WTC11 (cell line): ENCODE results near the gene NPSR1. TPM values are rescaled to one million over a fixed set of nuclear protein-coding genes. Genes with fewer than 3 reads are reported as not detected.

Experiments used
- ATAC-seq: fragments of 200-7000 bp; cut with Tn5 transposase; 2 replicates; pipeline ENCODE4 v1.10.0; 2021; ENCODE audit warnings: mild to moderate bottlenecking, moderate library complexity
- CTCF ChIA-PET: fragments of 300-600 bp; sonication (Branson Sonifier 250); formaldehyde crosslinking; loops from one replicate; lab custom pipeline; 2021; ENCODE audit warnings: antibody characterized with exemption; lab: Charles Lee
- POLR2A ChIA-PET: fragments of 350-600 bp; sonication (Branson Sonifier 250); formaldehyde crosslinking; loops from one replicate; lab custom pipeline; 2021; ENCODE audit warnings: antibody characterized with exemption; lab: Charles Lee
- DNase-seq: peaks from one replicate; pipeline ENCODE4 v3.0.0; 2021; ENCODE audit warnings: low spot score
- H3K27ac Mint-ChIP-seq: 2 replicates; pipeline ENCODE4 v1.8.0; 2021; ENCODE audit warnings: mixed read lengths
- H3K27me3 Mint-ChIP-seq: 2 replicates; pipeline ENCODE4 v1.8.0; 2021; ENCODE audit warnings: low read depth, mild to moderate bottlenecking, moderate library complexity, mixed read lengths
- H3K36me3 Mint-ChIP-seq: 2 replicates; pipeline ENCODE4 v1.8.0; 2021; ENCODE audit warnings: mixed read lengths
- H3K4me1 Mint-ChIP-seq: 2 replicates; pipeline ENCODE4 v1.8.0; 2022; ENCODE audit warnings: mixed read lengths
- H3K4me3 Mint-ChIP-seq: 2 replicates; pipeline ENCODE4 v1.8.0; 2021; ENCODE audit warnings: mild to moderate bottlenecking, moderate library complexity, mixed read lengths
- H3K9me3 Mint-ChIP-seq: 2 replicates; pipeline ENCODE4 v1.8.0; 2021; ENCODE audit warnings: mixed read lengths
- CREB1 ChIP-seq: sonication (generic); formaldehyde crosslinking; IDR thresholded peaks from 2 replicates; pipeline ENCODE4 v1.8.0; 2023; ENCODE audit warnings: mild to moderate bottlenecking, missing genetic modification reagents
- ELF4 ChIP-seq: sonication (generic); formaldehyde crosslinking; IDR thresholded peaks from 2 replicates; pipeline ENCODE4 v1.8.1; 2022; ENCODE audit warnings: low read depth, mild to moderate bottlenecking, moderate library complexity, missing genetic modification reagents
- ESRRA ChIP-seq: sonication (generic); formaldehyde crosslinking; IDR thresholded peaks from 2 replicates; pipeline ENCODE4 v1.8.1; 2022; ENCODE audit warnings: mild to moderate bottlenecking, missing genetic modification reagents, borderline replicate concordance
- IRF2 ChIP-seq: sonication (generic); formaldehyde crosslinking; IDR thresholded peaks from 2 replicates; pipeline ENCODE4 v1.8.0; 2022; ENCODE audit warnings: low read depth, missing genetic modification reagents, borderline replicate concordance
- OVOL2 ChIP-seq: fragments of 250-450 bp; sonication (Bioruptor Pico); IDR thresholded peaks from 2 replicates; pipeline ENCODE4 v1.9.0; 2021; ENCODE audit warnings: mild to moderate bottlenecking, borderline replicate concordance
- RORB ChIP-seq: fragments of 250-450 bp; sonication (Bioruptor Pico); IDR thresholded peaks from 2 replicates; pipeline ENCODE4 v1.9.0; 2021; ENCODE audit warnings: mild to moderate bottlenecking
- SOX15 ChIP-seq: fragments of 250-450 bp; sonication (Bioruptor Pico); IDR thresholded peaks from 2 replicates; pipeline ENCODE4 v1.9.0; 2021; ENCODE audit warnings: mild to moderate bottlenecking
- ZNF423 ChIP-seq: fragments of 250-450 bp; sonication (Bioruptor Pico); IDR thresholded peaks from 2 replicates; pipeline ENCODE4 v2.1.2; 2022; ENCODE audit warnings: mild to moderate bottlenecking, moderate library complexity
- total RNA-seq: library from RNA; stranded (reverse); gene quantifications from 3 replicates; pipeline ENCODE4 v1.2.3, GENCODE V29; 2021
- TF ChIP-seq, protein P1 (sequence below): sonication (generic); formaldehyde crosslinking; IDR thresholded peaks from 2 replicates; pipeline ENCODE4 v1.8.0; 2022; ENCODE audit warnings: missing genetic modification reagents
- TF ChIP-seq, protein P2 (sequence below): sonication (generic); formaldehyde crosslinking; IDR thresholded peaks from 2 replicates; pipeline ENCODE4 v1.8.0; 2023; ENCODE audit warnings: missing genetic modification reagents, mild to moderate bottlenecking, borderline replicate concordance
- TF ChIP-seq, protein P3 (sequence below): sonication (generic); formaldehyde crosslinking; IDR thresholded peaks from 2 replicates; pipeline ENCODE4 v1.8.0; 2022; ENCODE audit warnings: mild to moderate bottlenecking, missing genetic modification reagents
- TF ChIP-seq, protein P4 (sequence below): sonication (generic); formaldehyde crosslinking; IDR thresholded peaks from 2 replicates; pipeline ENCODE4 v1.8.1; 2022; ENCODE audit warnings: low read depth, missing genetic modification reagents, borderline replicate concordance
- TF ChIP-seq, protein P5 (sequence below): fragments of 250-450 bp; sonication (Bioruptor Pico); IDR thresholded peaks from 2 replicates; pipeline ENCODE4 v1.9.0; 2021; ENCODE audit warnings: mild to moderate bottlenecking

The NPSR1 gene
- total RNA-seq, 1 experiment from 2014 or later, result not detected

DNA sequence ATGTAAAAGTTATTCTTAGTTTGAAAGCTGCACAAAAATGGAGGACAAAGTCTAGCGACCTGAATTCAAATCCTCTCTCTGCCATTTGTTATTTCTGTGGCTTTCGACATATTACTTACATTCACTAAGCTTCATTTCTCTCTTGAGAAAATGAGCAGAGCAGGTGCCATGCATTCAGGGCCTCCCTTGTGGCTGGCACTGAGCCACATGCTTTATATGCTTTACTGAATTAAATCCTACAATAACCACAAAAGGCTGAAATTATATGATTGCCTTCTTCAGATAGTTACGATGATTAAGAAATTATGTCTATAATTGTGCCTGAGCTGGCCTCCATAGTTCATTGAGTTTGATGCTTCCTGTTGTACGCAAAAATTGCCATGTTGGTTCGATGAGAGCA, 98.7 kb downstream of the NPSR1 start:
- TF ChIP-seq IRF2 (CRISPR knock-in tag) (no peak), SOX15 (CRISPR knock-in tag) (no peak), ESRRA (no peak), RORB (CRISPR knock-in tag) (no peak), OVOL2 (CRISPR knock-in tag) (no peak), ZNF423 (CRISPR knock-in tag) (no peak), CREB1 (no peak), ELF4 (CRISPR knock-in tag) (no peak)
- TF ChIP-seq, protein P1, sequence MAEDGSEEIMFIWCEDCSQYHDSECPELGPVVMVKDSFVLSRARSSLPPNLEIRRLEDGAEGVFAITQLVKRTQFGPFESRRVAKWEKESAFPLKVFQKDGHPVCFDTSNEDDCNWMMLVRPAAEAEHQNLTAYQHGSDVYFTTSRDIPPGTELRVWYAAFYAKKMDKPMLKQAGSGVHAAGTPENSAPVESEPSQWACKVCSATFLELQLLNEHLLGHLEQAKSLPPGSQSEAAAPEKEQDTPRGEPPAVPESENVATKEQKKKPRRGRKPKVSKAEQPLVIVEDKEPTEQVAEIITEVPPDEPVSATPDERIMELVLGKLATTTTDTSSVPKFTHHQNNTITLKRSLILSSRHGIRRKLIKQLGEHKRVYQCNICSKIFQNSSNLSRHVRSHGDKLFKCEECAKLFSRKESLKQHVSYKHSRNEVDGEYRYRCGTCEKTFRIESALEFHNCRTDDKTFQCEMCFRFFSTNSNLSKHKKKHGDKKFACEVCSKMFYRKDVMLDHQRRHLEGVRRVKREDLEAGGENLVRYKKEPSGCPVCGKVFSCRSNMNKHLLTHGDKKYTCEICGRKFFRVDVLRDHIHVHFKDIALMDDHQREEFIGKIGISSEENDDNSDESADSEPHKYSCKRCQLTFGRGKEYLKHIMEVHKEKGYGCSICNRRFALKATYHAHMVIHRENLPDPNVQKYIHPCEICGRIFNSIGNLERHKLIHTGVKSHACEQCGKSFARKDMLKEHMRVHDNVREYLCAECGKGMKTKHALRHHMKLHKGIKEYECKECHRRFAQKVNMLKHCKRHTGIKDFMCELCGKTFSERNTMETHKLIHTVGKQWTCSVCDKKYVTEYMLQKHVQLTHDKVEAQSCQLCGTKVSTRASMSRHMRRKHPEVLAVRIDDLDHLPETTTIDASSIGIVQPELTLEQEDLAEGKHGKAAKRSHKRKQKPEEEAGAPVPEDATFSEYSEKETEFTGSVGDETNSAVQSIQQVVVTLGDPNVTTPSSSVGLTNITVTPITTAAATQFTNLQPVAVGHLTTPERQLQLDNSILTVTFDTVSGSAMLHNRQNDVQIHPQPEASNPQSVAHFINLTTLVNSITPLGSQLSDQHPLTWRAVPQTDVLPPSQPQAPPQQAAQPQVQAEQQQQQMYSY (CRISPR knock-in tag), result no peak
- TF ChIP-seq, protein P2, sequence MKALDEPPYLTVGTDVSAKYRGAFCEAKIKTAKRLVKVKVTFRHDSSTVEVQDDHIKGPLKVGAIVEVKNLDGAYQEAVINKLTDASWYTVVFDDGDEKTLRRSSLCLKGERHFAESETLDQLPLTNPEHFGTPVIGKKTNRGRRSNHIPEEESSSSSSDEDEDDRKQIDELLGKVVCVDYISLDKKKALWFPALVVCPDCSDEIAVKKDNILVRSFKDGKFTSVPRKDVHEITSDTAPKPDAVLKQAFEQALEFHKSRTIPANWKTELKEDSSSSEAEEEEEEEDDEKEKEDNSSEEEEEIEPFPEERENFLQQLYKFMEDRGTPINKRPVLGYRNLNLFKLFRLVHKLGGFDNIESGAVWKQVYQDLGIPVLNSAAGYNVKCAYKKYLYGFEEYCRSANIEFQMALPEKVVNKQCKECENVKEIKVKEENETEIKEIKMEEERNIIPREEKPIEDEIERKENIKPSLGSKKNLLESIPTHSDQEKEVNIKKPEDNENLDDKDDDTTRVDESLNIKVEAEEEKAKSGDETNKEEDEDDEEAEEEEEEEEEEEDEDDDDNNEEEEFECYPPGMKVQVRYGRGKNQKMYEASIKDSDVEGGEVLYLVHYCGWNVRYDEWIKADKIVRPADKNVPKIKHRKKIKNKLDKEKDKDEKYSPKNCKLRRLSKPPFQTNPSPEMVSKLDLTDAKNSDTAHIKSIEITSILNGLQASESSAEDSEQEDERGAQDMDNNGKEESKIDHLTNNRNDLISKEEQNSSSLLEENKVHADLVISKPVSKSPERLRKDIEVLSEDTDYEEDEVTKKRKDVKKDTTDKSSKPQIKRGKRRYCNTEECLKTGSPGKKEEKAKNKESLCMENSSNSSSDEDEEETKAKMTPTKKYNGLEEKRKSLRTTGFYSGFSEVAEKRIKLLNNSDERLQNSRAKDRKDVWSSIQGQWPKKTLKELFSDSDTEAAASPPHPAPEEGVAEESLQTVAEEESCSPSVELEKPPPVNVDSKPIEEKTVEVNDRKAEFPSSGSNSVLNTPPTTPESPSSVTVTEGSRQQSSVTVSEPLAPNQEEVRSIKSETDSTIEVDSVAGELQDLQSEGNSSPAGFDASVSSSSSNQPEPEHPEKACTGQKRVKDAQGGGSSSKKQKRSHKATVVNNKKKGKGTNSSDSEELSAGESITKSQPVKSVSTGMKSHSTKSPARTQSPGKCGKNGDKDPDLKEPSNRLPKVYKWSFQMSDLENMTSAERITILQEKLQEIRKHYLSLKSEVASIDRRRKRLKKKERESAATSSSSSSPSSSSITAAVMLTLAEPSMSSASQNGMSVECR (CRISPR knock-in tag), result no peak
- TF ChIP-seq, protein P3, sequence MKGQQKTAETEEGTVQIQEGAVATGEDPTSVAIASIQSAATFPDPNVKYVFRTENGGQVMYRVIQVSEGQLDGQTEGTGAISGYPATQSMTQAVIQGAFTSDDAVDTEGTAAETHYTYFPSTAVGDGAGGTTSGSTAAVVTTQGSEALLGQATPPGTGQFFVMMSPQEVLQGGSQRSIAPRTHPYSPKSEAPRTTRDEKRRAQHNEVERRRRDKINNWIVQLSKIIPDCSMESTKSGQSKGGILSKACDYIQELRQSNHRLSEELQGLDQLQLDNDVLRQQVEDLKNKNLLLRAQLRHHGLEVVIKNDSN (CRISPR knock-in tag), result no peak
- TF ChIP-seq, protein P4, sequence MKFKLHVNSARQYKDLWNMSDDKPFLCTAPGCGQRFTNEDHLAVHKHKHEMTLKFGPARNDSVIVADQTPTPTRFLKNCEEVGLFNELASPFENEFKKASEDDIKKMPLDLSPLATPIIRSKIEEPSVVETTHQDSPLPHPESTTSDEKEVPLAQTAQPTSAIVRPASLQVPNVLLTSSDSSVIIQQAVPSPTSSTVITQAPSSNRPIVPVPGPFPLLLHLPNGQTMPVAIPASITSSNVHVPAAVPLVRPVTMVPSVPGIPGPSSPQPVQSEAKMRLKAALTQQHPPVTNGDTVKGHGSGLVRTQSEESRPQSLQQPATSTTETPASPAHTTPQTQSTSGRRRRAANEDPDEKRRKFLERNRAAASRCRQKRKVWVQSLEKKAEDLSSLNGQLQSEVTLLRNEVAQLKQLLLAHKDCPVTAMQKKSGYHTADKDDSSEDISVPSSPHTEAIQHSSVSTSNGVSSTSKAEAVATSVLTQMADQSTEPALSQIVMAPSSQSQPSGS (CRISPR knock-in tag), result no peak
- TF ChIP-seq, all 79 proteins: peak for 0
- H3K4me3 Mint-ChIP-seq, result no peak overlapping the region
- H3K9me3 Mint-ChIP-seq, result peaks cover 3% of the 10 kb centered on the region; the same call in 1 of the 2 replicates
- H3K27ac Mint-ChIP-seq, result no peak overlapping the region
- DNase-seq, result no peak
- H3K36me3 Mint-ChIP-seq, result no peaks in the 10 kb centered on the region
- ChIA-PET POLR2A (no interaction called here), CTCF (interaction anchor here (1.3 to 1.8 kb wide), 3 partner anchors 9 to 279 kb away, joined by 3 to 4 read pairs (median 3); no protein-coding TSS in a partner anchor)
- no peak for ATAC-seq
- H3K27me3 Mint-ChIP-seq, result no peaks in the 10 kb centered on the region
- peaks cover 12% of the 10 kb centered on the region for H3K4me1 Mint-ChIP-seq

DNA sequence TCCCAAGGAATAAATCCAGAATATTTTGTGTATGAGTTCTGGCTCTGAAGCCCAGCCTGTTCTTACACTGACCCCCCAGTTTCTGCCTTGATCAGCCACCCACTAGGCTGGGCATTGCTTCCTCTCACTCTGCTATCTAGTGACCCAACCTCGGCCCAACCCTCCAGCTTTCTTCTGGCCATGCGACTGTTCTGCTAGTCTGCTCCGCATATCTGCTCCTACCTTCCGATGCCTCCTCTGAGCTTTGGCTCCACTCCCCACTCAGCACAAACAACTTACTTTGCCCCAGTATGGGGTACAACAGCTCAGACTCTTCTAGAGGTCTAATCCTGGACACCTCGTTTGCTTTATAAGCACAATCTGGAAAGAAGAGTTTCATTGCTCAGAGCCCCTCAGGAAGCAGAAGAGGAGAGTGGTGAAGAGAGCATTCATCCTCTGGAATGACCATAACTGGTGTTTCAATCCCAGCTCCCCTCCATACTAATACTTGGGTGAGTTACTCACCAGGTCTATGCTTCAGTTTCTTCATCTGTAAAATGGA, 99.6 kb downstream of the NPSR1 start:
- ATAC-seq (no peak), DNase-seq (no peak)
- CTCF ChIA-PET, result interaction anchor here (1.3 to 1.8 kb wide), 2 partner anchors 10 to 278 kb away, joined by 3 read pairs; no protein-coding TSS in a partner anchor
- Mint-ChIP-seq H3K4me1 (peaks cover 8% of the 10 kb centered on the region), H3K27me3 (no peaks in the 10 kb centered on the region), H3K4me3 (no peak overlapping the region), H3K36me3 (no peaks in the 10 kb centered on the region), H3K9me3 (peaks cover 3% of the 10 kb centered on the region; the same call in 1 of the 2 replicates), H3K27ac (no peak overlapping the region; the same call in 1 of the 2 replicates)
- TF ChIP-seq, protein P5, sequence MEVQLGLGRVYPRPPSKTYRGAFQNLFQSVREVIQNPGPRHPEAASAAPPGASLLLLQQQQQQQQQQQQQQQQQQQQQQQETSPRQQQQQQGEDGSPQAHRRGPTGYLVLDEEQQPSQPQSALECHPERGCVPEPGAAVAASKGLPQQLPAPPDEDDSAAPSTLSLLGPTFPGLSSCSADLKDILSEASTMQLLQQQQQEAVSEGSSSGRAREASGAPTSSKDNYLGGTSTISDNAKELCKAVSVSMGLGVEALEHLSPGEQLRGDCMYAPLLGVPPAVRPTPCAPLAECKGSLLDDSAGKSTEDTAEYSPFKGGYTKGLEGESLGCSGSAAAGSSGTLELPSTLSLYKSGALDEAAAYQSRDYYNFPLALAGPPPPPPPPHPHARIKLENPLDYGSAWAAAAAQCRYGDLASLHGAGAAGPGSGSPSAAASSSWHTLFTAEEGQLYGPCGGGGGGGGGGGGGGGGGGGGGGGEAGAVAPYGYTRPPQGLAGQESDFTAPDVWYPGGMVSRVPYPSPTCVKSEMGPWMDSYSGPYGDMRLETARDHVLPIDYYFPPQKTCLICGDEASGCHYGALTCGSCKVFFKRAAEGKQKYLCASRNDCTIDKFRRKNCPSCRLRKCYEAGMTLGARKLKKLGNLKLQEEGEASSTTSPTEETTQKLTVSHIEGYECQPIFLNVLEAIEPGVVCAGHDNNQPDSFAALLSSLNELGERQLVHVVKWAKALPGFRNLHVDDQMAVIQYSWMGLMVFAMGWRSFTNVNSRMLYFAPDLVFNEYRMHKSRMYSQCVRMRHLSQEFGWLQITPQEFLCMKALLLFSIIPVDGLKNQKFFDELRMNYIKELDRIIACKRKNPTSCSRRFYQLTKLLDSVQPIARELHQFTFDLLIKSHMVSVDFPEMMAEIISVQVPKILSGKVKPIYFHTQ (CRISPR knock-in tag), result no peak
- POLR2A ChIA-PET, result interaction anchor here (0.5 kb wide), 1 partner anchor 186 kb away, joined by 4 read pairs; no protein-coding TSS in a partner anchor
